KOPT-K1 (cell line): ENCODE measurements around the gene TMTC2.

Experiments
- H3K27ac ChIP-seq: fragments of 200-600 bp; sonication (generic); 2 replicates; pipeline ENCODE4 v1.5.1; 2016; ENCODE audit warnings: antibody characterized with exemption, mild to moderate bottlenecking, low read depth, low read length; ENCODE audit not compliant: poor library complexity, severe bottlenecking
- H3K36me3 ChIP-seq: fragments of 200-600 bp; sonication (generic); 2 replicates; pipeline ENCODE4 v1.5.1; 2017; ENCODE audit warnings: antibody characterized with exemption, mild to moderate bottlenecking, low read length, moderate library complexity; ENCODE audit not compliant: insufficient read depth
- H3K9me3 ChIP-seq: fragments of 200-600 bp; sonication (generic); 2 replicates; pipeline ENCODE4 v1.5.1; 2017; ENCODE audit warnings: antibody characterized with exemption, low read length, mild to moderate bottlenecking; ENCODE audit not compliant: insufficient read depth, poor library complexity, severe bottlenecking

TMTC2 gene

GRCh38 chr12:82686168-82687020 lies at the start of gene TMTC2:
TSS of gene TMTC2 (plus strand) at chr12:82686906.
- no peaks in the 10 kb centered on the region for H3K9me3 ChIP-seq
- H3K27ac ChIP-seq = peak within 1 kb of the TSS; percentile 15
- no peaks in the 10 kb centered on the region for H3K36me3 ChIP-seq

- H3K36me3 ChIP-seq = no peaks in the 10 kb centered on the region
- H3K27ac ChIP-seq = no peak overlapping the region
- no peaks in the 10 kb centered on the region for H3K9me3 ChIP-seq
Observed at GRCh38 chr12:82638324-82638723, 48.4 kb upstream of the TMTC2 start.

GRCh38 chr12:82644896-82645295 lies 41.8 kb upstream of the TMTC2 start:
- Histone ChIP-seq H3K36me3 (no peaks in the 10 kb centered on the region), H3K9me3 (no peaks in the 10 kb centered on the region), H3K27ac (no peak overlapping the region)

GRCh38 chr12:82645414-82645813 lies 41.3 kb upstream of the TMTC2 start:
- Histone ChIP-seq H3K27ac (no peak overlapping the region), H3K9me3 (no peaks in the 10 kb centered on the region), H3K36me3 (no peaks in the 10 kb centered on the region)

GRCh38 chr12:82647853-82648252 lies 38.9 kb upstream of the TMTC2 start:
- Histone ChIP-seq H3K9me3 (no peaks in the 10 kb centered on the region), H3K27ac (no peak overlapping the region), H3K36me3 (no peaks in the 10 kb centered on the region)

GRCh38 chr12:82648259-82648909 lies 38.3 kb upstream of the TMTC2 start:
- no peak overlapping the region for H3K27ac ChIP-seq
- no peaks in the 10 kb centered on the region for H3K9me3 ChIP-seq
- H3K36me3 ChIP-seq = no peaks in the 10 kb centered on the region

GRCh38 chr12:82650627-82651337 lies 35.9 kb upstream of the TMTC2 start:
- H3K27ac ChIP-seq = no peak overlapping the region
- H3K9me3 ChIP-seq = no peaks in the 10 kb centered on the region
- no peaks in the 10 kb centered on the region for H3K36me3 ChIP-seq

GRCh38 chr12:82651489-82651888 lies 35.2 kb upstream of the TMTC2 start:
- H3K27ac ChIP-seq = no peak overlapping the region
- H3K36me3 ChIP-seq = no peaks in the 10 kb centered on the region
- H3K9me3 ChIP-seq = no peaks in the 10 kb centered on the region

GRCh38 chr12:82652071-82652470 lies 34.6 kb upstream of the TMTC2 start:
- H3K36me3 ChIP-seq = no peaks in the 10 kb centered on the region
- no peak overlapping the region for H3K27ac ChIP-seq
- no peaks in the 10 kb centered on the region for H3K9me3 ChIP-seq

GRCh38 chr12:82655751-82656150 lies 31.0 kb upstream of the TMTC2 start:
- H3K9me3 ChIP-seq = peaks cover 5% of the 10 kb centered on the region
- no peak overlapping the region for H3K27ac ChIP-seq
- H3K36me3 ChIP-seq = no peaks in the 10 kb centered on the region

GRCh38 chr12:82659343-82660207 lies 27.1 kb upstream of the TMTC2 start:
- Histone ChIP-seq H3K27ac (no peak overlapping the region), H3K36me3 (no peaks in the 10 kb centered on the region), H3K9me3 (peaks cover 5% of the 10 kb centered on the region)

GRCh38 chr12:82660541-82661325 lies 26.0 kb upstream of the TMTC2 start:
- no peak overlapping the region for H3K27ac ChIP-seq
- H3K9me3 ChIP-seq = peaks cover 5% of the 10 kb centered on the region
- H3K36me3 ChIP-seq = no peaks in the 10 kb centered on the region

GRCh38 chr12:82663893-82664292 lies 22.8 kb upstream of the TMTC2 start:
- peaks cover 5% of the 10 kb centered on the region for H3K9me3 ChIP-seq
- no peak overlapping the region for H3K27ac ChIP-seq
- no peaks in the 10 kb centered on the region for H3K36me3 ChIP-seq
